Neural cell (in vitro differentiated cells): ENCODE measurements around the gene ARID1B. TPM values are rescaled to one million over a fixed set of nuclear protein-coding genes. Genes with fewer than 3 reads are reported as not detected.

Experiments
- H2AFZ ChIP-seq: fragments of 200-600, 300-800 bp; sonication (generic), shearing (Covaris generic); 2 replicates; pipeline ENCODE4 v1.6.0; 2014; ENCODE audit warnings: low read depth, mild to moderate bottlenecking, antibody characterized with exemption, low read length, moderate library complexity
- H3F3A ChIP-seq: fragments of 200-600 bp; shearing (Covaris generic); 2 replicates; pipeline ENCODE4 v1.6.1; 2016; ENCODE audit warnings: mild to moderate bottlenecking, moderate library complexity, mixed read lengths, antibody characterized with exemption, low read length; ENCODE audit not compliant: insufficient read depth, poor library complexity, severe bottlenecking
- H3K27ac ChIP-seq: fragments of 200-600, 300-800 bp; sonication (generic), shearing (Covaris generic); 2 replicates; pipeline ENCODE4 v1.5.1; 2014; ENCODE audit warnings: mild to moderate bottlenecking, low read length, moderate library complexity
- H3K27me3 ChIP-seq: fragments of 300-800, 200-600 bp; sonication (generic), shearing (Covaris generic); 2 replicates; pipeline ENCODE4 v1.6.0; 2014; ENCODE audit warnings: mild to moderate bottlenecking, low read depth, low read length, moderate library complexity; ENCODE audit not compliant: insufficient read depth
- H3K36me3 ChIP-seq: fragments of 300-800, 200-600 bp; sonication (generic), shearing (Covaris generic); 2 replicates; pipeline ENCODE4 v1.5.1; 2014; ENCODE audit warnings: mild to moderate bottlenecking, antibody characterized with exemption, low read length, moderate library complexity; ENCODE audit not compliant: insufficient read depth
- H3K4me2 ChIP-seq: fragments of 300-800, 200-600 bp; sonication (generic), shearing (Covaris generic); 2 replicates; pipeline ENCODE4 v1.6.0; 2014; ENCODE audit warnings: mild to moderate bottlenecking, low read length
- H3K4me3 ChIP-seq: fragments of 300-800, 200-600 bp; sonication (generic), shearing (Covaris generic); 2 replicates; pipeline ENCODE4 v1.5.1; 2014; ENCODE audit warnings: mild to moderate bottlenecking, low read length, moderate library complexity
- H3K79me2 ChIP-seq: fragments of 200-600 bp; shearing (Covaris generic); replicated peaks from 2 replicates; pipeline ENCODE4 v1.6.0; 2014; ENCODE audit warnings: mild to moderate bottlenecking, low read length, moderate library complexity; ENCODE audit not compliant: insufficient read depth
- H3K9ac ChIP-seq: fragments of 300-800, 200-600 bp; sonication (generic), shearing (Covaris generic); 2 replicates; pipeline ENCODE4 v1.6.1; 2016; ENCODE audit warnings: mild to moderate bottlenecking, low read length, mixed read lengths
- H3K9me2 ChIP-seq: fragments of 200-600 bp; shearing (Covaris generic); 2 replicates; pipeline ENCODE4 v1.6.1; 2016; ENCODE audit warnings: mild to moderate bottlenecking, low read length, mixed read lengths; ENCODE audit not compliant: insufficient read depth
- H3K9me3 ChIP-seq: fragments of 200-600, 300-800 bp; sonication (generic), shearing (Covaris generic); 2 replicates; pipeline ENCODE4 v1.6.1; 2016; ENCODE audit warnings: mild to moderate bottlenecking, mixed run types, low read length, moderate library complexity, mixed read lengths
- H4K20me1 ChIP-seq: fragments of 200-600 bp; shearing (Covaris generic); 2 replicates; pipeline ENCODE4 v1.6.1; 2016; ENCODE audit warnings: mild to moderate bottlenecking, mixed run types; ENCODE audit not compliant: insufficient read depth
- CTCF ChIP-seq: fragments of 450-650 bp; IDR thresholded peaks from 2 replicates; pipeline ENCODE4 v1.5.1; 2014; ENCODE audit warnings: antibody characterized with exemption, mild to moderate bottlenecking, moderate library complexity; ENCODE audit not compliant: poor library complexity, severe bottlenecking
- EP300 ChIP-seq: fragments of 450-650 bp; conservative IDR thresholded peaks from 2 replicates; pipeline ENCODE4 v1.6.1; 2014; ENCODE audit warnings: antibody characterized with exemption, mild to moderate bottlenecking, moderate library complexity; ENCODE audit not compliant: poor library complexity, severe bottlenecking
- EZH2 ChIP-seq: fragments of 200-600, 300-800 bp; shearing (Covaris generic), sonication (generic); IDR thresholded peaks from 2 replicates; pipeline ENCODE4 v1.6.1; 2014; ENCODE audit warnings: antibody characterized with exemption, low read length, borderline replicate concordance, mild to moderate bottlenecking; ENCODE audit not compliant: insufficient read depth, poor library complexity, severe bottlenecking
- RAD21 ChIP-seq: fragments of 450-650 bp; conservative IDR thresholded peaks from 2 replicates; pipeline ENCODE4 v1.6.1; 2014; ENCODE audit warnings: antibody characterized with exemption, mild to moderate bottlenecking, moderate library complexity
- REST ChIP-seq: IDR thresholded peaks from 2 replicates; pipeline ENCODE4 v1.6.1; 2012; ENCODE audit warnings: borderline replicate concordance
- SMC3 ChIP-seq: fragments of 450-650 bp; conservative IDR thresholded peaks from 2 replicates; pipeline ENCODE4 v1.6.1; 2014; ENCODE audit warnings: antibody characterized with exemption, mild to moderate bottlenecking, moderate library complexity; ENCODE audit not compliant: poor library complexity
- polyA plus RNA-seq: library from polyadenylated mRNA; depleted of rRNA; stranded (reverse); fragments of >200 nt; gene quantifications from 2 replicates; pipeline ENCODE4 v1.2.3, GENCODE V29; 2014

The ARID1B gene
- polyA plus RNA-seq, 1 donor from 2014 or later, result 35.0 TPM

GRCh38 chr6:157116426-157116825 is 339.2 kb downstream of the ARID1B start:
- H3K9me2 ChIP-seq, result no peaks in the 10 kb centered on the region
- H3K36me3 ChIP-seq, result no peaks in the 10 kb centered on the region
- no peaks in the 10 kb centered on the region for H3K27me3 ChIP-seq
- H4K20me1 ChIP-seq, result no peaks in the 10 kb centered on the region
- H3K4me2 ChIP-seq, result no peak overlapping the region
- no peaks in the 10 kb centered on the region for H3K9me3 ChIP-seq
- no peaks in the 10 kb centered on the region for H3F3A ChIP-seq
- no peak overlapping the region for H2AFZ ChIP-seq
- H3K4me3 ChIP-seq, result no peak overlapping the region
- no peaks in the 10 kb centered on the region for H3K79me2 ChIP-seq
- TF ChIP-seq CTCF, result no peak
- no peak overlapping the region for H3K27ac ChIP-seq
- H3K9ac ChIP-seq, result no peak overlapping the region

- no peak for TF ChIP-seq EP300
Observed at GRCh38 chr6:157117431-157118095, 340.4 kb downstream of the ARID1B start.

GRCh38 chr6:157119502-157120027 is 342.4 kb downstream of the ARID1B start:
- no peaks in the 10 kb centered on the region for H4K20me1 ChIP-seq
- H3K36me3 ChIP-seq, result no peaks in the 10 kb centered on the region
- H3K9me2 ChIP-seq, result no peaks in the 10 kb centered on the region
- no peak overlapping the region for H2AFZ ChIP-seq
- no peak for TF ChIP-seq SMC3
- H3K27me3 ChIP-seq, result no peaks in the 10 kb centered on the region
- H3F3A ChIP-seq, result no peaks in the 10 kb centered on the region
- no peaks in the 10 kb centered on the region for H3K9me3 ChIP-seq
- H3K4me3 ChIP-seq, result no peak overlapping the region
- no peak overlapping the region for H3K27ac ChIP-seq
- H3K79me2 ChIP-seq, result no peaks in the 10 kb centered on the region
- H3K4me2 ChIP-seq, result no peak overlapping the region
- H3K9ac ChIP-seq, result no peak overlapping the region

More at GRCh38 chr6:157117431-157118095, 340.4 kb downstream of the ARID1B start:
- Histone ChIP-seq H3K9ac (no peak overlapping the region), H2AFZ (no peak overlapping the region), H3K9me2 (no peaks in the 10 kb centered on the region), H3K4me3 (no peak overlapping the region), H3K79me2 (no peaks in the 10 kb centered on the region), H3K4me2 (no peak overlapping the region), H4K20me1 (no peaks in the 10 kb centered on the region), H3K9me3 (no peaks in the 10 kb centered on the region), H3F3A (no peaks in the 10 kb centered on the region), H3K27ac (no peak overlapping the region), H3K27me3 (no peaks in the 10 kb centered on the region), H3K36me3 (no peaks in the 10 kb centered on the region)

- Histone ChIP-seq H3K9ac (no peak overlapping the region), H3K27me3 (no peaks in the 10 kb centered on the region), H4K20me1 (no peaks in the 10 kb centered on the region), H2AFZ (no peak overlapping the region), H3F3A (no peaks in the 10 kb centered on the region), H3K9me2 (no peaks in the 10 kb centered on the region), H3K9me3 (no peaks in the 10 kb centered on the region), H3K4me3 (no peak overlapping the region), H3K79me2 (no peaks in the 10 kb centered on the region), H3K36me3 (no peaks in the 10 kb centered on the region), H3K4me2 (no peak overlapping the region), H3K27ac (no peak overlapping the region)
- no peak for TF ChIP-seq SMC3
- no peak for TF ChIP-seq REST
- no peak for TF ChIP-seq RAD21
- TF ChIP-seq EZH2, result no peak
- TF ChIP-seq EP300, result no peak
Observed at GRCh38 chr6:157120534-157121232, 343.5 kb downstream of the ARID1B start.
